HG02981 (cell line): ENCODE data around the gene CAPN11.

Experiments
- ATAC-seq: cut with Tn5 transposase; IDR thresholded peaks from one replicate; pipeline ENCODE4 v1.9.1; 2021; ENCODE audit warnings: mild to moderate bottlenecking, moderate library complexity; ENCODE audit not compliant: unreplicated experiment

CAPN11 gene

DNA sequence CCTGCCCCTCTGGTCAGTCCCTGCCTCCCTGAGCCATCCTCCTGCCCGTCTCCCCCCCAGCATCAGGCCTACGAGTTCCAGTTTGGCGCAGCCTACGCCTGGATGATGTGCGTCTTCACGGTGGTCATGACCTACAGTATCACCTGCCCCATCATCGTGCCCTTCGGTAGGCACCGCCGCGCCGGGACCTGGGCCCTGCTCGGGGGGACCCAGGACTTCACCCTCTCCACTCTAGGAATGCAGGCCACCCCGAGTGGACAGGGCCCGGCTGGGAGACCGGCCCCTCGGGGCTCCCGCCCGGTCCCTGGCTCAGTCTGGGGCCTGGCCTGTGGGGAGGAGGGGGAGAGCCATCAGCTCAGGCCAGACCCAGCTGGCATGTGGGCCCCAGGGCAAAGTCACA is 6.1 kb upstream of the CAPN11 start:
- ATAC-seq, result no peak

DNA sequence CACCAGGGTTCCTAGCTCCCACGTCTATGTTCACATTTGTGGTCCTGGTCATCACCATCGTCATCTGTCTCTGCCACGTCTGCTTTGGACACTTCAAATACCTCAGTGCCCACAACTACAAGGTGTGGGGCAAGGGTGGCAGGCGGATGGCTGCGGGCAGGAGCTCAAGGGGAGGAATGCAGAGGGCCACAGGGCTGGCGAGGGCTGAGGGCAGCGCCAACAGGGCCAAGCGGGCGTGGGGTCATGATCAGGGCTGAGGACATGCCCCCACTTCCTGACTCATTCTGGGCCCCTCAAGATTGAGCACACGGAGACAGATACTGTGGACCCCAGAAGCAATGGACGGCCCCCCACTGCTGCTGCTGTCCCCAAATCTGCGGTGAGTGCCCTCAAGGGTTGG is 4.6 kb upstream of the CAPN11 start:
- ATAC-seq, result no peak

DNA sequence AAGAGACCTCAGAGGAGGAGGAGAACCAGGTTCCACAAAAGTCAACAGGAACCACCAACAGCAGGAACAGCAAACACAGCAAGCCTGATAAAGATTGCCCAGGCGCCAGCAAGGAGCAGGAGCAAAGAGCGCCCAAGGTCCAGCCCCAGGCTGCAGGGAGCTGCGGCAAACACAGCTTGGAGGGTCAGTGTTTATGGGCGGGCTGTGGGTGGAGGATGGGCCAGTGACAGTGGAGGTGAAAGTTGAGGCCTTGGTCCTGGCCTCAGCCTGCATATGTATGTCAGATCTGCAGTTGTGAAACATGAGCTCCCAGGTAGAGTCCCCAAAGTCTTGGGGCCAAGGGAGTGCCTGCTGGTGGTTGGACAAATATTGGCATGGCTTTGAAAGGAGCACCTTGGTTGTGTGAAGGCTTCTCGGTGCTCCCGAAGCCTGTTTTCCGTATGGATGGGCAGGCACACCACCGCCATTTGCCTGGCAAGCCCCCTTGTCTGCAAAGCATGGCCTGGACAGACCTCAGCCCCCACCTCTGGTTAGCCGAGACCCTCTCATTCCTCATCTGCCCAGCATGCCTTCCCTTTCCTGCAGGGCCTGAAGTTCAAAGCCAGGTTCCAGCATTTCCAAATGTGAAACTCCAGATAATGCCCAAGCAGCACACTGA is 2.0 kb upstream of the CAPN11 start:
- ATAC-seq, result no peak

DNA sequence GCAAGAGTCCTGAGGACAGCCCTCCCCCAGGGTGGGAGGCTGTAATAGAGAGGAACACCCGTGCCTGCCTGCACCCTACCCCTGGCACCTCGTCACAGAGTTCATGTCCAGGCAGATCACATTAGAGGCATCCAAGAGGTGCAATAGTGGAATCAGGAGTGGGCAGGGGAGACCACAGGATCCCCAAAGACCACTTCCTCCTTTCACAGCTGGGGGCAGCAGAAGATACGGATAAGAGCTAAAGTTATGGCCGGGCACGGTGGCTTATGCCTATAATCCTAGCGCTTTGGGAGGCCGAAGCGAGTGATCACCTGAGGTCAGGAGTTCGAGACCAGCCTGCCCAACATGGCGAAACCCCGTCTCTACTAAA is 1.5 kb upstream of the CAPN11 start:
- ATAC-seq, result no peak

DNA sequence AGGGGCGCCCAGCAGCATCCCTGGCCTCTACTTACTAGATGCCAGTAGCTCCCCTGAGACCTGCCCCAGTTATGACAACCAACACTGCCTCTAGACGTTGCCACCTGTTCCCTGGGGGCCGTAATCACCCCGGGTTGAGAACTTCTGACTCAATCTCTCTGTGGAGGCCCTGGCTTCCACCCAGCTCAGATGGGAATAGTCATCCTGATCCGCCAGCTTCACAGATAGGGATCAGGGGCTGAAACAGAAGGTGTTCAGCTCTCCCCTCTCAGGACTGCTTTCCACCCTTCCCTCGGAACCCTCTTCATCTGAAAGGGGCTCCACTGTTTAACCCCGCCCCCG is 3.3 kb downstream of the CAPN11 start:
- ATAC-seq, result no peak

DNA sequence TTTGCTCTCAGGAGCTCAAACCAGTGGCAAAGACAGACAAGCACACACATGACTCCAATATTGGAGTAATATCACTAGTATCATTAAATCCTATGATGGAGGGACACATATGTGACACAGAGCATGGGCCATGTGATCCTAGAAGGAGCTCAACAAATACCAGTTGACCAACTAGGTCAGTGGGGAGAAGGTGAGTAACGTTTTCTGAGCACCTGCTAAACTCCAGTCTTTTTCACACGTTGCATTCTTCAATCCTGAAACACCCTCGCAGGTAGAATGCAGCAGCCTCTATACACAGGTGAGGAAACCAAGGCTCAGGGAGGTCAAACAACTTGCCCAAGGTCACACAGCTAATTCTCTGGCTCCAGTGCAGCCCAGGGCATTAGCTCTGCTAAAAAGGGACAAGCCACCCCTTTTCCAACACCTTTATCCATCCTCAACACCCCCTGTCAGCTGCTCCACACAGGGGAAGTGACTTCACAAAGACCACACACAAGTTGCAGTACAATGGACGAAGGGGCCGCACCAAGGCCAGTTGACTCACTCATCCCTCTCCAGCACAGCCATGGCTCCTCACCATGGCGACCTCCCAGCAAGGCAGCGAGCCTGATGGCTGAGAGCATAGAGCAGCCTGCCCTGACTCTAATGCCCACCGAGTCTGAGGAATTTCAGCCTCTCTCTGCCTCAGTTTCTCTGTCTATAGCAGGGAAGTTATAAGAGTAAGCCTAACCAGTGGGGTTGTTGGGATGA is 4.4 kb downstream of the CAPN11 start:
- no peak for ATAC-seq

DNA sequence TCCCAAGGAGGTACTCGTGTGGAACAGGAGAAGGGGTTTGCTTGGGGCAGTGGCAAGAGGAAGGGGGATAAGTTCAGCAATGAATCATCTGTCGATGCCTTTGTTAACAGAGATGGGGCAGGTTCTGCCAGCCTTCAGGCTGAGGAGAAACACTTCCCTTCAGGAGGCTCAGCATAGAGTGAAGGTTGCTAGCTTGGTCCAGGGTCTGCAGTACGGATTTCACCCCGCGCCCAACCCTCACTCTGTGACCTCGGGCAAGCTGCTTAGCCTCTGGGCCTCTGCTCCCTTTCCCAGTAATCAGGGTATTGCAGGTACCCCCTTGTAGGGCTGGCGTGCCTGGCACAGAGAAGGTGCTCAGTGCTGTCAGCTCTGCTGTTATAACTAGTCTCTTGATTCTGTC is 7.5 kb downstream of the CAPN11 start:
- no peak for ATAC-seq

DNA sequence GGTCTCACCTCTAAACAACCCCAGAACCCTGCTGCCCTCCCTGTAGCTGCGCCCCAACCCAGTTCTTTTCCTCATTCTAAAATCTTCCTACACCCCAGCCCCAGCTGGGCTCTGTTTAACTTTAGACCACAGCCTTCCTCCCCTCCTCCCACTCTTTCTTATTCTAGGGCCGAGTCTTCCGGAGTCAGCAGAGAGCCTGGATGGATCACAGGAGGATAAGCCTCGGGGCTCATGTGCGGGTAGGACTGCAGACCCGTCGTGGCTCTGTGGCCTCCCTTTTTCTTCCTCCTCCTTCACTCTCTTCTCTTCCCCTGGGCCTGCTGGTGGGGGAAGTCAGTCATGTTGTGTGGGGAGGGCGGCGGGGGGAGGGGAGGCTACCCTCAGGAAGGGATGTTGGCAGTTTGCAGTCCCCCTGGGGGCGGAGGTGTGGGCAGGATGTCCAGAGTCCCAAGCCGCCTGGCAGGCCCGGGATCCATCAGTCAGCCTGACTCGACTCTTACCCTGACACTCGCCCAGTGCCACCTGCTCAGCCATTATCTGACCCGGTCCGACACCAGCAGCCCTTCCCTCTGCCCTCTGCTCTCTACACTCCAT is 8.1 kb downstream of the CAPN11 start:
- ATAC-seq, result no peak

DNA sequence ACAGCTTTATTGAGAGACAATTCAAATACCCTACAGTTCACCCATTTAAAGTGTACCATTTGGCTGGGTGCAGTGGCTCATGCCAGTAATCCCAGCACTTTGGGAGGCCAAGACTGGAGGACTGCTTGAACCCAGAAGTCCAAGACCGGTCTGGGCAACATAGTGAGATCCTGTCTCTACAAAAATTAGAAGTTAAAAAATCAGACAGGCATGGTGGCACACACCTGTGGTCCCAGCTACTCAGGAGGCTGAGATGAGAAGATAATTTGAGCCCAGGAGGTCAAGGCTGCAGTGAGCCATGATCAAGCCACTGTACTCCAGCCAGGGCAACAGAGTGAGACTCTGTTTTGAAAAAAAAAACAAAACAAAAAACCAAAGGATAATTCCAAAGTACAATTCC is 8.9 kb downstream of the CAPN11 start:
- ATAC-seq, result no peak

DNA sequence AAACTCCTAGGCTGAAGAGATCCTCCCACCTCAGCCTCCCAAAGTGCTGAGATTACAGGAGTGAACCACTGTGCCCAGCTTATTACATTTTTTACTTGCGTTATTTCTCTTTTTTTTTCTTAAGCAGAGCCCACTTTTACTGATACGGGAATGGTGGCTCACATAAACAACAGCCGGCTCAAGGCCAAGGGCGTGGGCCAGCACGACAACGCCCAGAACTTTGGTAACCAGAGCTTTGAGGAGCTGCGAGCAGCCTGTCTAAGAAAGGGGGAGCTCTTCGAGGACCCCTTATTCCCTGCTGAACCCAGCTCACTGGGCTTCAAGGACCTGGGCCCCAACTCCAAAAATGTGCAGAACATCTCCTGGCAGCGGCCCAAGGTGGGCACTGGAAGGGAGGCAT is 10.5 kb downstream of the CAPN11 start:
- ATAC-seq, result no peak

DNA sequence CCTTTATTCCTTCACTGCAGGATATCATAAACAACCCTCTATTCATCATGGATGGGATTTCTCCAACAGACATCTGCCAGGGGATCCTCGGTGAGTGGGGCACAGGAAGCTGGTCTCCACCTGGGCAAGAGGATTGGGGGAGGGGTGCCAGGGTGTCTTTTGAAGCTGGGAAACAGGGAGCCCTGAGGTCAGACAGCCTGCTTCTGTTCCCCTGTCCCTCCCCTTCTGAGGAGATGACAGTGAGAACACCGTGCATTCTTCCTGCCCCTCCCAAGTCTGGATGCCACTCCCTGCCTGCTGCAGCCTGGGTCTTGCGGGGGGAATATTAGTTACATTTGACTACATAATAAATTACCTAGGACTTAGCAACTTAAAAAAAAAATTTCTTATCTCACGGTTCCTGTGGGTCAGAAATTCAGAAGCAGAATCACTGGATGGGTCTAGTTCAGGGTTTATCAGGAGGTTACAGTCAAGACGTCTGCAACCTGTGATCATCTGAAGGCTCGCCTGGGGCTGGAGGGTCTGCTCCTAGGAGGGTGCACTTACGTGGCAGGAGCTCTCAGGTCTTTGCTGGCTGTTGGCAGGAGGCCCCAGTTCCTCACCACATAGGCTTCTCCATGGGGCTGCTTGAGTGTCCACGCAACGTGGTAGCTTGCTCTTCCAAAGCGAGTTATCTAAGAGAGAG is 11.4 kb downstream of the CAPN11 start:
- ATAC-seq, result no peak

DNA sequence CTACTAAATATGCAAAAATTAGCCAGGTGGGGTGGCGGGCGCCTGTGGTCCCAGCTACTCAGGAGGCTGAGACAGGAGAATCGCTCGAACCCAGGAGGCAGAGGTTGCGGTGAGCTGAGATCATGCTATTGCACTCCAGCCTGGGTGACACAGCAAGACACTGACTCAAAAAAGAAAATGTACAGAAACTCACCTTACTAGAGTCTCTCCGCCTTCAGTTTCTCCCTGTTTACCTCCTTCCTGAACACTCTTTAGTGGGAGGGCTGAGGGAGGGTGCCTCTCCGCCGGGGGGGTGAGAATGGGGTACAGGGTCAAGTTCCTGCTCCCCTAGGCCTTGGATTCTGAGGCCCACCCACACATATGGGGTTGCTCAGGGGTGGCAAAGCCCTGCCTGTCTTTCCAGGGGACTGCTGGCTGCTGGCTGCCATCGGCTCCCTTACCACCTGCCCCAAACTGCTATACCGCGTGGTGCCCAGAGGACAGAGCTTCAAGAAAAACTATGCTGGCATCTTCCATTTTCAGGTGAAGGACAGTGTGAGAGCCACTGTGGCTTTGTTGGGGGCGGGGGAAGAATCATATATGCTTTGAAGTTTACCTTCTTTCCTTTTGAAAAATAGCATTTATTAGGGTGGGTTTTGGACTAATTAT is 13.4 kb downstream of the CAPN11 start:
- ATAC-seq, result no peak

DNA sequence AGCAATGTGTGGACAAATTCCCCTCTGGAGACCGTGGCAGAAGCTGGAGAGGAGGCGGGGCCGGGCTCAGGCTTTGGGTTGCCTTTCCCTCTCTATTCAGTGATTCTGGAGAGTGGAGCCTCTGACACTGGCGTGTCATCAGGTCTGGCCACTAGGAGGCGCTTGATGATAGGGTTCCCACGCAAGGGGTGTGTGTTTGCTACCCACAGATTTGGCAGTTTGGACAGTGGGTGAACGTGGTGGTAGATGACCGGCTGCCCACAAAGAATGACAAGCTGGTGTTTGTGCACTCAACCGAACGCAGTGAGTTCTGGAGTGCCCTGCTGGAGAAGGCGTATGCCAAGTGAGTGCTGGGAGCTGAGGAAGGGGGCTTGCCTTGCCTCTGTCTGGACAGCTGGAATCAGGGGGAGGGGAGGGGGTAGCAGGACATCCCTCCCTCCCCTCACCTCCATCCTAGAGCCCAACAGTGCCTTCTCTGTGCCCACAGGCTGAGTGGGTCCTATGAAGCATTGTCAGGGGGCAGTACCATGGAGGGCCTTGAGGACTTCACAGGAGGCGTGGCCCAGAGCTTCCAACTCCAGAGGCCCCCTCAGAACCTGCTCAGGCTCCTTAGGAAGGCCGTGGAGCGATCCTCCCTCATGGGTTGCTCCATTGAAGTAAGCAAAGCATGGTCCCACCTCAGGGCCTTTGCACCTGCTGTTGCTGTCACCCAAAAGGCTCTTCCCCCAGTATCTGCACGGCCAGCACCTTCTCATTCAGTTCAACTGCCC is 14.3 kb downstream of the CAPN11 start:
- no peak for ATAC-seq

DNA sequence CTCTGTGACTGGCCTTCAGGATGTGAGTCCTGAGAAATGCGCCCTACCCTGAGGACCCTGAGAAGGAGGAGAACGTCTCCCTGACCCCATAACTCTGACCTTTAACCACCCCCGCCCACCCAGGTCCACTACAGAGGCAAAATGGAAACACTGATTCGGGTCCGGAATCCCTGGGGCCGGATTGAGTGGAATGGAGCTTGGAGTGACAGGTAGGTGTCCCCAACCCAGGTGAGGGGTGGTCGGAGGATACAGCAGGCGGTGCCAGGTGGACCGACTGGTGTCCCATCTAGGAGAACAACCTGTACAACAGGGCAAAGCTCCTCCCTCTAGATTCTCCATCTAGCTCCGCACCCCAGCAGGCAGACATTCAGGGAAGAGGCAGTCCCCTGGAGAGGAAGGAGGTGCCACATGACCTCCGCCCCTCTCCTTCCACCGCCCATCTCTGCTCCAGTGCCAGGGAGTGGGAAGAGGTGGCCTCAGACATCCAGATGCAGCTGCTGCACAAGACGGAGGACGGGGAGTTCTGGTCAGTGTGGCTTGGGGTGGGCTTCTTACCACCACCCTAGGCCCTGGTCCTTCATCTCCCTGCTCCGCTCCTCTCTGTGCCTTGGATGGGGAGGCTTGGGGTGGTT is 17.6 kb downstream of the CAPN11 start:
- no peak for ATAC-seq

DNA sequence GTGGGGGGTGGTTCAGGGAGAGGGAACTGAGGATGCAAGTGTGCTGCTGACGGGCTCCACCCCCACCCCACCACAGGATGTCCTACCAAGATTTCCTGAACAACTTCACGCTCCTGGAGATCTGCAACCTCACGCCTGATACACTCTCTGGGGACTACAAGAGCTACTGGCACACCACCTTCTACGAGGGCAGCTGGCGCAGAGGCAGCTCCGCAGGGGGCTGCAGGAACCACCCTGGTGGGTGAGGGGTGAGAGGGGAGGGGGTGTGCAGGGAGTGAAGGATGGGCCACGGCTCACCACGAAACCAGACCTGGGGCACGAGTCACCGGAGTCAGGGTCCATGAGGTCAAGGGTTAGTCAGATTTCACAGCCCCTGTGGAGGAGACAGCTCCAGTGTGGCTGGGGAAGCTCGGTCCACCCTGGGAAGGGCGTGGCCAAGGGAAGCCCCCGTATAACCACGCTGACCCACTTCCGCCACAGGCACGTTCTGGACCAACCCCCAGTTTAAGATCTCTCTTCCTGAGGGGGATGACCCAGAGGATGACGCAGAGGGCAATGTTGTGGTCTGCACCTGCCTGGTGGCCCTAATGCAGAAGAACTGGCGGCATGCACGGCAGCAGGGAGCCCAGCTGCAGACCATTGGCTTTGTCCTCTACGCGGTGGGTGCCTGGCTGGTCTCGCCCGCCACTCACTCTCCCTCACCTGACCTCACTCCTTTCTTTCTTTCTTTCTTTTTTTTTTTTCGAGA is 18.3 kb downstream of the CAPN11 start:
- ATAC-seq, result peak; percentile 57

DNA sequence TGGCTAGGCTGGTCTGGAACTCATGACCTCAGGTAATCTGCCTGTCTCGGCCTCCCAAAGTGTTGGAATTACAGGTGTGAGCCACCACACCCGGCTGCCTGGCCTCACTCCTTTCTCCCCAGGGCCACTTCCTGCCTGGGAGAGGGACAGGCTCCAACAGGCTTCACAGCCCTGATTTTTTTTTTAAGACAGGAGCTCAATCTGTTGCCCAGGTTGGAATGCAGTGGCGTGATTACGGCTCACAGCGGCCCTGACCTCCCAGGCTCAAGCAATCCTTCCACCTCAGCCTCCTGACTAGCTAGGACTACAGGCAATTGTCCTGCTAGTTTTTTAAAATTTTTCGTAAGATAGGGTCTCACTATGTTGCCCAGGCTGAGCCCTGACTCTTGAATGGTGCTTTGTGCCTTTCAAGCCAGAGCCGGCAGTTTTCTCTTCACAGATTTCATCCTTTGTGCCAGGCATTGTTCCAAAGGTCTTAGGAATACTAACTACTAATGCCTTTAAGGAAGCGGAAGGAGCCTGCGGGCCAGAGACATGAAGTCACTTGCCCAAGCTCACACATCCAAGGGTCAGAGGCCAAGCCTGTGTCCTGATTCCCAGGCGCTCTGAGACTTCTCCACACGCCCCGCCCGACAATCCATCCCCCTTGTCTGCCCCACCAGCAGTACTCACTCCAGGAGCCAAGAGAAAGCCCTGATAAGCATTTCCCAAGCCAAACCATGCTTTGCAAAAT is 19.2 kb downstream of the CAPN11 start:
- no peak for ATAC-seq

DNA sequence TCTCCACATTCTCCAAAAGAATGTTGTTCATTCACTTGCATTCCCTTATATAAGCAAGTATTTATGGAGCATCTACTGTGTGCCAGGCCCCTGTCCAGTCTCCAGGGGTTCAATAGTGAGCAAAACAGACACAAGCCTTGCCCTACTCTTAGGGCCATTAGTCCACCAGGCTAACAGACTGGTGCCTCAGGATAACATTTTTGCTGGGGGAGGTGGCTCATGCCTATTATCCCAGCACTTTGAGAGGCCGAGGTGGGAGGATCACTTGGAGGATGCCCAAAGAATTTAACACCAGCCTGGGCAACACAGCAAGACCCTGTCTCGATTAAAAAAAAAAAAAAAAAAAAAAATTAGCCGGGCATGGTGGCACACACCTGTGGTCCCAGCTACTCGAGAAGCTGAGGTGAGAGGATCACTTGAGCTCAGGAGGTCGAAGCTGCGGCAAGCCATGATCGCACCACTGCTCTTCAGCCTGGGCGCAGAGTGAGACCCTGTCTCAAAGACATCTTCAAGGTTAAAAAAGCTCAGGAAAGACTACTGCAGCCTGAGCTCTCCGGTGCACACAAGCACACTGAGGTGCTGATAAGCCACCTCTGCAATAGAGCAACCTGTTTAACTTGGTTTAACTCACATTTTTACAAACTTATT is 19.9 kb downstream of the CAPN11 start:
- ATAC-seq, result no peak

DNA sequence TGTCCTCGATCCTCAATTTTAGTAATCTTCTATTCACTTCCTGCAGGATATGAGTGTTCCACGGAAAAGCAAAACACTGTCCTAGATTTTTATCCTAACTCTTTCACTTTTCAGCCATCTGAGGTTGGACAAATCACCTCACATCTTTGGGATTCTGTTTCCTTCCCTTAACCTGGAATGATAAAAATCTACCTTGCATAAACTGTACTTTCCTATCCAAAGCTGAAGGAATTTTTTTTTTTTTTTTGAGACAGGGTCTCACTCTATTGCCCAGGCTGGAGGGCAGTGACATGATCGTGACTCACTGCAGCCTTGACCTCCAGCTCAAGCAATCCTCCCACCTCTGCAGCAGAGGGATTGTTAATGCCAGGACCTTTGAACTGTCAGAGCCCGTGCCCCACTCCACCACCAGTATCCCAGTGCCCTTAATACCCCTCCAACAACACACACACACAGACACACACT is 20.5 kb downstream of the CAPN11 start:
- no peak for ATAC-seq
